Measurements from ENCODE around the gene TNPO1.

DNA sequence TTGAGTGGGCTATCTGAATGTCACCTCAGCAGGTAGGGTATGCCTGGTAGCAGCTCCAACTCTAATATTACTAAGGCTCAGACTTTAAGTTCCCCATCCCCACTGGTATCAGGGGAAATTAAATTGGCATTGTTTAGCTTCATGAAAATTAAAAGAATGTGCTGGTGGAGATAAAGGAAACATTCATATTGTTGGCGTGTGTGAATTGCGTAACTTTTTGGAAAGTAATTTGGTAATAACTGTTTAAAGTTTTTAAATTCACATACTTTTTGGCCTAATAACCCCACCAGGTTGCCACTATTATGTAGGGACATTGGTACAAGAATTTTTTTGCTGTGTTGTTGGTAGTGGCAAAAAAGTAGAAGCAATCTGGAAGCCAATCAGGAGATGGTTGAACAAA, 29.4 kb downstream of the TNPO1 start:
- TF ChIP-seq, protein P1, sequence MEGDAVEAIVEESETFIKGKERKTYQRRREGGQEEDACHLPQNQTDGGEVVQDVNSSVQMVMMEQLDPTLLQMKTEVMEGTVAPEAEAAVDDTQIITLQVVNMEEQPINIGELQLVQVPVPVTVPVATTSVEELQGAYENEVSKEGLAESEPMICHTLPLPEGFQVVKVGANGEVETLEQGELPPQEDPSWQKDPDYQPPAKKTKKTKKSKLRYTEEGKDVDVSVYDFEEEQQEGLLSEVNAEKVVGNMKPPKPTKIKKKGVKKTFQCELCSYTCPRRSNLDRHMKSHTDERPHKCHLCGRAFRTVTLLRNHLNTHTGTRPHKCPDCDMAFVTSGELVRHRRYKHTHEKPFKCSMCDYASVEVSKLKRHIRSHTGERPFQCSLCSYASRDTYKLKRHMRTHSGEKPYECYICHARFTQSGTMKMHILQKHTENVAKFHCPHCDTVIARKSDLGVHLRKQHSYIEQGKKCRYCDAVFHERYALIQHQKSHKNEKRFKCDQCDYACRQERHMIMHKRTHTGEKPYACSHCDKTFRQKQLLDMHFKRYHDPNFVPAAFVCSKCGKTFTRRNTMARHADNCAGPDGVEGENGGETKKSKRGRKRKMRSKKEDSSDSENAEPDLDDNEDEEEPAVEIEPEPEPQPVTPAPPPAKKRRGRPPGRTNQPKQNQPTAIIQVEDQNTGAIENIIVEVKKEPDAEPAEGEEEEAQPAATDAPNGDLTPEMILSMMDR (IDR thresholded peaks at IDR 0.05 in 2 of 3, conservative IDR thresholded peaks at IDR 0.05 in 1 of 3; ENCODE audit: insufficient read depth in 2 of 3, low read depth in 1 of 3, low read length in 3 of 3): no peak
- TF ChIP-seq TARDBP (IDR thresholded peaks at IDR 0.05): no peak
- TF ChIP-seq ZNF778 (CRISPR knock-in tag; IDR thresholded peaks at IDR 0.05): no peak
- TF ChIP-seq, protein P2, sequence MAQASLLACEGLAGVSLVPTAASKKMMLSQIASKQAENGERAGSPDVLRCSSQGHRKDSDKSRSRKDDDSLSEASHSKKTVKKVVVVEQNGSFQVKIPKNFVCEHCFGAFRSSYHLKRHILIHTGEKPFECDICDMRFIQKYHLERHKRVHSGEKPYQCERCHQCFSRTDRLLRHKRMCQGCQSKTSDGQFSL (CRISPR knock-in tag; IDR thresholded peaks at IDR 0.05): no peak
- TF ChIP-seq, protein P2 (tag; IDR thresholded peaks at IDR 0.05): no peak
- no peak for TF ChIP-seq KLF10 (CRISPR knock-in tag; IDR thresholded peaks at IDR 0.05)
- TF ChIP-seq SRSF3 (IDR thresholded peaks at IDR 0.05; ENCODE audit: insufficient read depth, low read length): no peak
- TF ChIP-seq ZNF766 (CRISPR knock-in tag; conservative IDR thresholded peaks at IDR 0.05): no peak
- no peak for TF ChIP-seq PHF8 (IDR thresholded peaks at IDR 0.05; ENCODE audit: borderline replicate concordance, low read length)
- TF ChIP-seq RFX7 (CRISPR knock-in tag; IDR thresholded peaks at IDR 0.05): no peak
- TF ChIP-seq, protein P3, sequence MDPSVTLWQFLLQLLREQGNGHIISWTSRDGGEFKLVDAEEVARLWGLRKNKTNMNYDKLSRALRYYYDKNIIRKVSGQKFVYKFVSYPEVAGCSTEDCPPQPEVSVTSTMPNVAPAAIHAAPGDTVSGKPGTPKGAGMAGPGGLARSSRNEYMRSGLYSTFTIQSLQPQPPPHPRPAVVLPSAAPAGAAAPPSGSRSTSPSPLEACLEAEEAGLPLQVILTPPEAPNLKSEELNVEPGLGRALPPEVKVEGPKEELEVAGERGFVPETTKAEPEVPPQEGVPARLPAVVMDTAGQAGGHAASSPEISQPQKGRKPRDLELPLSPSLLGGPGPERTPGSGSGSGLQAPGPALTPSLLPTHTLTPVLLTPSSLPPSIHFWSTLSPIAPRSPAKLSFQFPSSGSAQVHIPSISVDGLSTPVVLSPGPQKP (CRISPR knock-in tag; IDR thresholded peaks at IDR 0.05): no peak
- TF ChIP-seq SIN3A (IDR thresholded peaks at IDR 0.05; ENCODE audit: borderline replicate concordance in 2 of 2, control insufficient read depth in 1 of 2, low read depth in 2 of 2, low read length in 2 of 2): no peak
- TF ChIP-seq, protein P4, sequence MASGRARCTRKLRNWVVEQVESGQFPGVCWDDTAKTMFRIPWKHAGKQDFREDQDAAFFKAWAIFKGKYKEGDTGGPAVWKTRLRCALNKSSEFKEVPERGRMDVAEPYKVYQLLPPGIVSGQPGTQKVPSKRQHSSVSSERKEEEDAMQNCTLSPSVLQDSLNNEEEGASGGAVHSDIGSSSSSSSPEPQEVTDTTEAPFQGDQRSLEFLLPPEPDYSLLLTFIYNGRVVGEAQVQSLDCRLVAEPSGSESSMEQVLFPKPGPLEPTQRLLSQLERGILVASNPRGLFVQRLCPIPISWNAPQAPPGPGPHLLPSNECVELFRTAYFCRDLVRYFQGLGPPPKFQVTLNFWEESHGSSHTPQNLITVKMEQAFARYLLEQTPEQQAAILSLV (tag; IDR thresholded peaks at IDR 0.05): no peak
- TF ChIP-seq, protein P5, sequence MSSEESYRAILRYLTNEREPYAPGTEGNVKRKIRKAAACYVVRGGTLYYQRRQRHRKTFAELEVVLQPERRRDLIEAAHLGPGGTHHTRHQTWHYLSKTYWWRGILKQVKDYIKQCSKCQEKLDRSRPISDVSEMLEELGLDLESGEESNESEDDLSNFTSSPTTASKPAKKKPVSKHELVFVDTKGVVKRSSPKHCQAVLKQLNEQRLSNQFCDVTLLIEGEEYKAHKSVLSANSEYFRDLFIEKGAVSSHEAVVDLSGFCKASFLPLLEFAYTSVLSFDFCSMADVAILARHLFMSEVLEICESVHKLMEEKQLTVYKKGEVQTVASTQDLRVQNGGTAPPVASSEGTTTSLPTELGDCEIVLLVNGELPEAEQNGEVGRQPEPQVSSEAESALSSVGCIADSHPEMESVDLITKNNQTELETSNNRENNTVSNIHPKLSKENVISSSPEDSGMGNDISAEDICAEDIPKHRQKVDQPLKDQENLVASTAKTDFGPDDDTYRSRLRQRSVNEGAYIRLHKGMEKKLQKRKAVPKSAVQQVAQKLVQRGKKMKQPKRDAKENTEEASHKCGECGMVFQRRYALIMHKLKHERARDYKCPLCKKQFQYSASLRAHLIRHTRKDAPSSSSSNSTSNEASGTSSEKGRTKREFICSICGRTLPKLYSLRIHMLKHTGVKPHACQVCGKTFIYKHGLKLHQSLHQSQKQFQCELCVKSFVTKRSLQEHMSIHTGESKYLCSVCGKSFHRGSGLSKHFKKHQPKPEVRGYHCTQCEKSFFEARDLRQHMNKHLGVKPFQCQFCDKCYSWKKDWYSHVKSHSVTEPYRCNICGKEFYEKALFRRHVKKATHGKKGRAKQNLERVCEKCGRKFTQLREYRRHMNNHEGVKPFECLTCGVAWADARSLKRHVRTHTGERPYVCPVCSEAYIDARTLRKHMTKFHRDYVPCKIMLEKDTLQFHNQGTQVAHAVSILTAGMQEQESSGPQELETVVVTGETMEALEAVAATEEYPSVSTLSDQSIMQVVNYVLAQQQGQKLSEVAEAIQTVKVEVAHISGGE (CRISPR knock-in tag; IDR thresholded peaks at IDR 0.05): no peak
